GM10248 (cell line): ENCODE data around the gene EDN3.

ENCODE experiments used
- CTCF ChIA-PET: fragments of 300-600 bp; sonication (Branson Sonifier 250); formaldehyde crosslinking; extraction: SDS; loops from one replicate; lab custom pipeline; 2021; ENCODE audit warnings: antibody characterized with exemption; lab: Yijun Ruan, JAX
- POLR2A ChIA-PET: fragments of 350-650 bp; sonication (Branson Sonifier 250); formaldehyde crosslinking; extraction: SDS; loops from one replicate; lab custom pipeline; 2020; ENCODE audit warnings: antibody characterized with exemption; lab: Yijun Ruan, JAX
- DNase-seq: peaks from one replicate; pipeline ENCODE4 v3.0.0; 2012; ENCODE audit errors: extremely low spot score
- TF ChIP-seq, protein P1 (sequence below): IDR thresholded peaks from 2 replicates; pipeline ENCODE4 v1.5.1; 2012; ENCODE audit warnings: mild to moderate bottlenecking, low read depth; ENCODE audit errors: extremely low read depth, missing control alignments, control extremely low read depth

Gene EDN3

GRCh38 chr20:59371431-59371830 is 71.0 kb downstream of the EDN3 start:
- no peak for DNase-seq
- TF ChIP-seq, protein P1, sequence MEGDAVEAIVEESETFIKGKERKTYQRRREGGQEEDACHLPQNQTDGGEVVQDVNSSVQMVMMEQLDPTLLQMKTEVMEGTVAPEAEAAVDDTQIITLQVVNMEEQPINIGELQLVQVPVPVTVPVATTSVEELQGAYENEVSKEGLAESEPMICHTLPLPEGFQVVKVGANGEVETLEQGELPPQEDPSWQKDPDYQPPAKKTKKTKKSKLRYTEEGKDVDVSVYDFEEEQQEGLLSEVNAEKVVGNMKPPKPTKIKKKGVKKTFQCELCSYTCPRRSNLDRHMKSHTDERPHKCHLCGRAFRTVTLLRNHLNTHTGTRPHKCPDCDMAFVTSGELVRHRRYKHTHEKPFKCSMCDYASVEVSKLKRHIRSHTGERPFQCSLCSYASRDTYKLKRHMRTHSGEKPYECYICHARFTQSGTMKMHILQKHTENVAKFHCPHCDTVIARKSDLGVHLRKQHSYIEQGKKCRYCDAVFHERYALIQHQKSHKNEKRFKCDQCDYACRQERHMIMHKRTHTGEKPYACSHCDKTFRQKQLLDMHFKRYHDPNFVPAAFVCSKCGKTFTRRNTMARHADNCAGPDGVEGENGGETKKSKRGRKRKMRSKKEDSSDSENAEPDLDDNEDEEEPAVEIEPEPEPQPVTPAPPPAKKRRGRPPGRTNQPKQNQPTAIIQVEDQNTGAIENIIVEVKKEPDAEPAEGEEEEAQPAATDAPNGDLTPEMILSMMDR, result no peak

DNA sequence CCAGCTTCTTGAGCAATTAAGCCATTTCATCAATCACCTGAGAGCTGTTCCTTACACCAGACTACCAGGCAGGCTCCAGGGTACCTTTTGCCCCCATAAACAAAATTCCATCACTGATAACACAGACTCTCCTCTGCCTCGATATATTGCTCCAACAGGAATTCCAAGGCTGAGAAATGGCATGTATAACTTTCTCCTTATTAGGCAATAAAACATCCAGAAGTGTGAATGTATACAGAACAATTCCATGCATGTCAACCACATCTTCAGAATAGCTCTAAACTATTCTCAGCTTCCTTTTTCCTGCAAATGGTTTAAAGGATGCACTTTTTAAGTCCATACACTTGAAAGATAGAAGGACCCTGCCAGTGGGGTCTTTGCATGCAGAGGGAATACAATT is 73.8 kb downstream of the EDN3 start:
- ChIA-PET CTCF (interaction anchor here (1.1 to 1.6 kb wide), 4 partner anchors 9 to 17 kb away, joined by 3 read pairs; no protein-coding TSS in a partner anchor), POLR2A (no interaction called here)
- TF ChIP-seq, protein P1, result no peak
- no peak for DNase-seq

More at GRCh38 chr20:59371431-59371830, 71.0 kb downstream of the EDN3 start:
- CTCF ChIA-PET, result no interaction called here
- POLR2A ChIA-PET, result no interaction called here

- ChIA-PET CTCF (no interaction called here), POLR2A (no interaction called here)
- no peak for DNase-seq
- TF ChIP-seq, protein P1, result no peak
Observed at GRCh38 chr20:59375541-59375940, 75.1 kb downstream of the EDN3 start.
